IPS-20b (cell line): ENCODE data around the gene CFH.
"Not testable (repeated sequence)": the region's sequence is repeated elsewhere in the genome, so short reads cannot be mapped to it uniquely, and the experiment has no call there.

Source experiments
- H3K27ac ChIP-seq: one replicate; pipeline ENCODE4 v1.5.1; 2013; ENCODE audit warnings: low read length
- H3K27me3 ChIP-seq: 2 replicates; pipeline ENCODE4 v1.6.1; 2013; ENCODE audit warnings: mild to moderate bottlenecking, low read length, inconsistent platforms; ENCODE audit not compliant: insufficient read depth
- H3K36me3 ChIP-seq: 2 replicates; pipeline ENCODE4 v1.6.1; 2013; ENCODE audit warnings: low read depth, mild to moderate bottlenecking, inconsistent platforms, low read length, moderate library complexity; ENCODE audit not compliant: insufficient read depth
- H3K4me1 ChIP-seq: 2 replicates; pipeline ENCODE4 v1.6.1; 2013; ENCODE audit warnings: mild to moderate bottlenecking, control low read depth, inconsistent platforms, low read length, moderate library complexity; ENCODE audit not compliant: insufficient read depth
- H3K4me3 ChIP-seq: 2 replicates; pipeline ENCODE4 v1.5.1; 2013; ENCODE audit warnings: mild to moderate bottlenecking, low read length, inconsistent platforms
- H3K9ac ChIP-seq: 2 replicates; pipeline ENCODE4 v1.6.1; 2013; ENCODE audit warnings: low read depth, mild to moderate bottlenecking, inconsistent platforms, low read length, moderate library complexity
- H3K9me3 ChIP-seq: 2 replicates; pipeline ENCODE4 v1.6.1; 2013; ENCODE audit warnings: mild to moderate bottlenecking, low read depth, low read length, inconsistent platforms; ENCODE audit not compliant: insufficient read depth

Gene CFH

GRCh38 chr1:196717868-196718267, 66.0 kb downstream of the CFH start:
- H3K27ac ChIP-seq = no peak overlapping the region
- H3K4me1 ChIP-seq = no peaks in the 10 kb centered on the region
- no peaks in the 10 kb centered on the region for H3K27me3 ChIP-seq
- H3K36me3 ChIP-seq = no peaks in the 10 kb centered on the region
- H3K9ac ChIP-seq = no peak overlapping the region
- no peaks in the 10 kb centered on the region for H3K9me3 ChIP-seq
- no peak overlapping the region for H3K4me3 ChIP-seq

GRCh38 chr1:196723325-196724185, 71.7 kb downstream of the CFH start:
- Histone ChIP-seq H3K9ac (no peak overlapping the region), H3K4me3 (no peak overlapping the region), H3K27ac (no peak overlapping the region), H3K27me3 (no peaks in the 10 kb centered on the region), H3K9me3 (no peaks in the 10 kb centered on the region), H3K4me1 (no peaks in the 10 kb centered on the region), H3K36me3 (no peaks in the 10 kb centered on the region)

- Histone ChIP-seq H3K27me3 (no peaks in the 10 kb centered on the region), H3K4me3 (no peak overlapping the region), H3K9ac (no peak overlapping the region), H3K4me1 (no peaks in the 10 kb centered on the region), H3K9me3 (no peaks in the 10 kb centered on the region), H3K27ac (no peak overlapping the region), H3K36me3 (no peaks in the 10 kb centered on the region)
Observed at GRCh38 chr1:196732526-196732925, 80.7 kb downstream of the CFH start.

GRCh38 chr1:196733091-196733970, 81.5 kb downstream of the CFH start:
- H3K27ac ChIP-seq = no peak overlapping the region
- H3K36me3 ChIP-seq = no peaks in the 10 kb centered on the region
- H3K9ac ChIP-seq = no peak overlapping the region
- H3K27me3 ChIP-seq = no peaks in the 10 kb centered on the region
- peaks cover 4% of the 10 kb centered on the region for H3K9me3 ChIP-seq
- H3K4me3 ChIP-seq = no peak overlapping the region
- no peaks in the 10 kb centered on the region for H3K4me1 ChIP-seq

GRCh38 chr1:196734006-196734405, 82.2 kb downstream of the CFH start:
- peaks cover 7% of the 10 kb centered on the region for H3K9me3 ChIP-seq
- no peaks in the 10 kb centered on the region for H3K27me3 ChIP-seq
- no peak overlapping the region for H3K9ac ChIP-seq
- no peaks in the 10 kb centered on the region for H3K4me1 ChIP-seq
- H3K36me3 ChIP-seq = no peaks in the 10 kb centered on the region
- no peak overlapping the region for H3K27ac ChIP-seq
- no peak overlapping the region for H3K4me3 ChIP-seq

- Histone ChIP-seq H3K27ac (no peak overlapping the region), H3K36me3 (no peaks in the 10 kb centered on the region), H3K9me3 (peaks cover 12% of the 10 kb centered on the region), H3K4me1 (no peaks in the 10 kb centered on the region), H3K27me3 (no peaks in the 10 kb centered on the region), H3K4me3 (no peak overlapping the region), H3K9ac (no peak overlapping the region)
Observed at GRCh38 chr1:196734460-196734859, 82.6 kb downstream of the CFH start.

- no peaks in the 10 kb centered on the region for H3K4me1 ChIP-seq
- peaks cover 17% of the 10 kb centered on the region for H3K9me3 ChIP-seq
- no peak overlapping the region for H3K9ac ChIP-seq
- H3K27ac ChIP-seq = no peak overlapping the region
- no peaks in the 10 kb centered on the region for H3K27me3 ChIP-seq
- no peaks in the 10 kb centered on the region for H3K36me3 ChIP-seq
- no peak overlapping the region for H3K4me3 ChIP-seq
Observed at GRCh38 chr1:196738730-196739129, 86.9 kb downstream of the CFH start.

GRCh38 chr1:196743244-196743643, 91.4 kb downstream of the CFH start:
- H3K9ac ChIP-seq = not testable (repeated sequence)

GRCh38 chr1:196765019-196765740, 113.3 kb downstream of the CFH start:
- not testable (repeated sequence) for H3K36me3 ChIP-seq, H3K9me3 ChIP-seq, H3K4me1 ChIP-seq, H3K27me3 ChIP-seq, H3K4me3 ChIP-seq, H3K27ac ChIP-seq, H3K9ac ChIP-seq

More at GRCh38 chr1:196743244-196743643, 91.4 kb downstream of the CFH start:
- H3K27ac ChIP-seq, H3K27me3 ChIP-seq, H3K36me3 ChIP-seq, H3K4me3 ChIP-seq, H3K4me1 ChIP-seq: not testable (repeated sequence)
- peaks cover 13% of the 10 kb centered on the region for H3K9me3 ChIP-seq

- not testable (repeated sequence) for H3K27ac ChIP-seq, H3K9ac ChIP-seq, H3K27me3 ChIP-seq, H3K4me1 ChIP-seq, H3K9me3 ChIP-seq, H3K4me3 ChIP-seq, H3K36me3 ChIP-seq
Observed at GRCh38 chr1:196769823-196770222, 118.0 kb downstream of the CFH start.

GRCh38 chr1:196773713-196774112, 121.9 kb downstream of the CFH start:
- Histone ChIP-seq H3K9ac (no peak overlapping the region), H3K27me3 (no peaks in the 10 kb centered on the region), H3K27ac (no peak overlapping the region), H3K36me3 (no peaks in the 10 kb centered on the region), H3K9me3 (no peaks in the 10 kb centered on the region), H3K4me1 (no peaks in the 10 kb centered on the region), H3K4me3 (no peak overlapping the region)
